HG02571 (cell line): ENCODE data around the gene ZER1.
"Not testable (repeated sequence)": the region's sequence is repeated elsewhere in the genome, so short reads cannot be mapped to it uniquely, and the experiment has no call there.

ENCODE experiments used
- ATAC-seq: cut with Tn5 transposase; IDR thresholded peaks from one replicate; pipeline ENCODE4 v1.9.1; 2021; ENCODE audit warnings: mild to moderate bottlenecking, moderate library complexity; ENCODE audit not compliant: unreplicated experiment

The ZER1 gene

DNA sequence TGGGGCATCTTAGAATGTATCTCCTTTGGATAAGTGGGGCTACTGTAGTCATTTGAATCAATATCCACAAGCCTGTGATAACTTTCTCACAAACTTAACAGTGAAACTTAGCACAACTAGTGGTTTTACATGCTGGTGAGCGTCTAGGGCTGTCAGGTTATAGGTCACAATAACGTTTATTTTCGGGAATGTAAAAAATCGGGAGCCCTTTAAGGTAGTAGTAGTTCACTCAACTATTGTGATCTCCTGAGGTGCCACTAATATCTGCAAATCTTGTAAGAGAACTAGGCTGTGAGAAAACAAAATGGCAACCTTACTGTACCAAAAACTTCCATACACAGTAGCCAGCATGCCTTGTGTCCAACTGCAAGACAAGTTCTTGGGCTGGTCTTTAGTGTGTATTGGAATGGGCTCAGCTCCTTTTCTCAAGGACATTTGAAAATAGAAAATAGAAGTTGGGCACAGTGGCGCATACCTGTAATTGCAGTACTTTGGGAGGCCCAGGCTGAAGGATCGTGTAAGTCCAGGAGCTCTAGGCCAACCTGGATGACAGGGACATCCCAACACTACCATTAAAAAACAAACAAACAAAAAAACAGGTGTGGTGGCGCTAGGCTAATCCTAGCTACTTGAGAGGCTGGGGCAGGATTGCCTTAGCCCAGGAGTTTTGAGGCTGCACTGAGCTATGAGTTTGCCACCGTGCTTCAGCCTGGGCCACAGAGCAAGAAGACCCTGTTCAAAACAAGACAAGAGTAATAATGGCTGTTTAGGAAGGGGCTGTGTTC, 74.6 kb downstream of the ZER1 start:
- no peak for ATAC-seq

DNA sequence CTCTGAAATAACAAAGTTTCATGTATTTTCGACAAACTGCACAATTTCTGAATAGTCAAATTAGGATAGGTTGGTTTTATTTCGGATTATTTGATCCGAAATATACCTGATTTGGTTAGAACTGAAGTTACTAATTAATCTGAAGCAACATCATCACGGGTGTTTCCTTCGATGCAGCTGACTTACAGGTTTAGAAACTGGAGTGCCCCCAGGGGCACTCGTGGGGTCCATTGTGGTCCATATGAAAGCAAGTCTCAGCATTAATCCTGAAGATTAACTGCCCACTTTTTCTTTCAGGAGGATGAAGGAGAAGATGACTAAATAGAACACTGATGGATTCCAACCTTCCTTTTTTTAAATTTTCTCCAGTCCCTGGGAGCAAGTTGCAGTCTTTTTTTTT, 77.4 kb downstream of the ZER1 start:
- ATAC-seq = no peak

DNA sequence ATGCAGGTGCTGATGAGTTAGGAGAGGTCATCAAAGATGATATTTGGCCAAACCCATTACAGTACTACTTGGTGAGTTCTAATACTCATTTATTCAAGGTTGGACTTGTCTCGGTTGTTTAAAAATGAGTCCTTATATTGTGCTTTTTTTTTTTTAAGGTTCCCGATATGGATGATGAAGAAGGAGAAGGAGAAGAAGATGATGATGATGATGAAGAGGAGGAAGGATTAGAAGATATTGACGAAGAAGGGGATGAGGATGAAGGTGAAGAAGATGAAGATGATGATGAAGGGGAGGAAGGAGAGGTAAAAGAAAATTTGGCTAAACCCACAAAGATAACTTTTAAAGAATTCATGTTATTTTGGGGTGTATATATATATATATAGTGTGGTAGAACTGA, 78.0 kb downstream of the ZER1 start:
- not testable (repeated sequence) for ATAC-seq

DNA sequence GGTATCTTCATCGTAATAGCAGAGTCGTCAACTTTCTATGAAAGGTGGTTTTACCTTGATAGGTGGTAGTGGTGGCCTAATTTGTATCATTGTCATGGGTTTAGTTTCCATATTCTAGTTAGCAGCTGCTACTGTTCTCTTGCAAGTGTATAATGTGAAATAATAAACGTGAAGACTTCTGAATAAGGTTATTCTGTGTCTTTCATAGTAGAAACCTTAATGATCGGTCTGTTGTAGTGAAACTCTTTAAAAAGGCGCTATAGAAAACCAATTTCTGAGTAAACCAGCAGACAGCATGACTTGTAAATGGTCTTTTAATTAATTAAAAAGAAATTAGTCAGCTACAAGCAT, 81.1 kb downstream of the ZER1 start:
- ATAC-seq = no peak

DNA sequence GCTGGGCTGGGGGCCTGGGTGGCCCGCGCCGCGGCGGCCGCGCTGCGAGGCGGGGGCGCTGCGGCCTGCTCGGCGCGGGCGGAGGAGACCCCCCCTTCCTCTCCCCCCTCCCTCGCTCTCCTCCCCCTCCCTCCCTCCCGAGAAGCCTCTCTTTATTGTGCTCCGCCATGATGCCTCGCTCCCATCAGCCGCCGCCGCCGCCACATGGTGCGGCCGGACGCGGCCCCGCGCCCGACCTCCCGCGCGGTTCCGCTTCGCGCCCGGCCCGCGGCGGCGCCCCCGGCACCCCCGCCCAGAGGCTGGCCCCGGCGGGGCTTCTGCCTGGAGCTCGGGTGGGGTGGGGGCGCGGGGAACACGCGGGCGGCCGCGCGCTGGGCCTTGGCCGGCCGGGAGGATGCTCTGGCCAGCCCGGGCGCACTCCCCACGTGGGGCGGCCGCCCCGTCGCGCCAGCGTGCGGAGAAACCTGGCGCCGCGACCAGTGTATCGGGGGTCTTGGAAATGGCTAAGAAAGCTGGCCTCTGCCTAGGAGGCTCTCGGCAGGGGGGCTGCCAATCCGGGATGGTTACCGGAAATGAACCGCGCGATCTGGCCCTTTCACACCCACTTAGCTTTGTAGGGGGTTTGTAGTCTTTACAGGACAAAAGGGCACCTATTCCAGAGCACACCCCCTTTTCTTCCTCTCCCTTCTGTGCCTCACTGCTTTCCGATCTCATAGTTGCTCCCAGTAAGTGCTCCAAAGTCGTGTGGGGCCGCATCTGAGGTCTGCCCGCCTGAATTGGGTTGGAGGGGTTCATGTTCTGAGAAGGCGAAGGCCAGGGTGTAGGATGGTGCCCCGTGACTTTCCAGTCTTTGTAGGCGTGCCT, 81.7 kb downstream of the ZER1 start:
- peak; percentile 6 for ATAC-seq

DNA sequence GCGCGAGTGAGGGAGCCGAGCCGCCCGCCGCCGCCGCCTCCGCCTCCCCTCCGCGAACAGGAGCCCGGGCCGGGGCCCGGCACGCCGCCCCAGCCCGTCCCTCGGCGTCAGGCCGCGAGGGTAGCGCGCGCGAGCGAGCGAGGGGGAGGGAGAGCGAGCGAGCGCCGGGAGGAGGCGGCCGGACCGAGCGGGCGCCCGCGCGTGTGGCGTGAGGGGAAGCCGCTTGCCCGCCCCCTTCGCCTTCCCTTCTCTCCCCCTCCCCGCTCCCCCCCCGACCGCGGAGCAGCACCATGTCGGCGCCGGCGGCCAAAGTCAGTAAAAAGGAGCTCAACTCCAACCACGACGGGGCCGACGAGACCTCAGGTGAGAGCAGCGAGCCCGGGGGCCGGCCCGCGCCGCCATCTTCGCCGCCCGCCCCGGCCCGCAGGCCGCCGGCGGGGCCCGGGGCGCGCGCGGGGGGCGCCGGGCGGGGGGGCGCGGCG, 82.4 kb downstream of the ZER1 start:
- peak; percentile 16 for ATAC-seq

DNA sequence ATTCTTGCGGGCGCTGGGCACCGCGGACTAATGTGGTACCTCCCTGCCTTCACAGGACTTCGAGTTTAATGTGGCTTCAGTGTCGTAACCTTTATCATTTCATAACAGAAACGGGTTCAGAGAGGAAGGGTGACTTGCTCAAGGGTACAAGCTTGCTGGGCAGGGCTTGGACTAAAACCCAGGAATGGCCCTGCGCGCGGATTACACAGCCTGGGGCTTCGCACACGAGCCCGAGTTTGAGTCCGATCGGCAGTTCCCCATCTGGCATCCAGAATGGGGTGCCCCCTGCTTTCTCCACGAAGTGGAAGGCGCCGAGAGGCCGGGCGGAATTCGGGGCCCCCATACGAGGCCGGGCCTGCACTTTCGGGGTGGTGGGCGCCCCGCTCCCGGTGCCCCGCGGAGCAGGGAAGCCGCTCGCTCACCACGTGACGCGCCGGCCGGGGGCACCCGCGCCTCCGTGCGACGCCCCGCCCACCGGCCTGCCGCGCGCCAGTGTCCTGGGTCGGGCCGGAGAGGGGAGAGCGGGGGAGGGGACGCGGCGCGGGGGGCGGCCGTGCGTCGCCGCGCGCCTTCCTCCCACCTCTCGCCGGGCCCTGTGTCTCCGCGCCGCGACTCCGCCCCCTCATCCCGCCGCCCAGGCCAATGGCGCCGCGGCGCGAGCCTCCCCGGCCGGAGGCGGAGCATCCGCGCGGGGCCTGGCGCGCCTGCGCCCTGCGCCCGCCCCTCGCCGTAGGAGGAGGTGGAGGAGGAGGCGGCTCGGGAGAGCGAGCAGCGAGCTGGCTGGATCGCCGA, 83.0 kb downstream of the ZER1 start, which contains the start of gene SET:
SET (plus strand) TSS at position 722 of the 792 bp plus-strand sequence. CDS start 361 bp downstream, outside the sequence.
- ATAC-seq = peak; percentile 65

DNA sequence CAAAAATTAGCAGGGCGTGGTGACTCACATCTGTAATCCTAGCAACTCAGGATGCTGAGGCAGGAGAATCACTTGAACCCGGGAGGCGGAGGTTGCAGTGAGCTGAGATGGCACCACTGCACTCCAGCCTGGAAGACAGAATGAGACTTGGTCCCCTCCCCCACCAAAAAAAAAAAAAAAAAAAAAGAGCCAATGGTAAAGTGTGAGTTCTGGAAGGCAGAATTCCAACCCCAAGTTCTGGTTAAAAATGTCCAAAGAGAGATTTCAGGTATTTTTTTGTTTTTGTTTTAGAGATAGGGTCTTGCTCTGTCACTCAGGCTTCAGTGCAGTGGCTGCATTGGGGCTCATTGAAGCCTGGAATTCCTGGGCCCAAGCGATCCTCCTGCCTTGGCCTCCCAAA, 84.3 kb downstream of the ZER1 start:
- no peak for ATAC-seq

DNA sequence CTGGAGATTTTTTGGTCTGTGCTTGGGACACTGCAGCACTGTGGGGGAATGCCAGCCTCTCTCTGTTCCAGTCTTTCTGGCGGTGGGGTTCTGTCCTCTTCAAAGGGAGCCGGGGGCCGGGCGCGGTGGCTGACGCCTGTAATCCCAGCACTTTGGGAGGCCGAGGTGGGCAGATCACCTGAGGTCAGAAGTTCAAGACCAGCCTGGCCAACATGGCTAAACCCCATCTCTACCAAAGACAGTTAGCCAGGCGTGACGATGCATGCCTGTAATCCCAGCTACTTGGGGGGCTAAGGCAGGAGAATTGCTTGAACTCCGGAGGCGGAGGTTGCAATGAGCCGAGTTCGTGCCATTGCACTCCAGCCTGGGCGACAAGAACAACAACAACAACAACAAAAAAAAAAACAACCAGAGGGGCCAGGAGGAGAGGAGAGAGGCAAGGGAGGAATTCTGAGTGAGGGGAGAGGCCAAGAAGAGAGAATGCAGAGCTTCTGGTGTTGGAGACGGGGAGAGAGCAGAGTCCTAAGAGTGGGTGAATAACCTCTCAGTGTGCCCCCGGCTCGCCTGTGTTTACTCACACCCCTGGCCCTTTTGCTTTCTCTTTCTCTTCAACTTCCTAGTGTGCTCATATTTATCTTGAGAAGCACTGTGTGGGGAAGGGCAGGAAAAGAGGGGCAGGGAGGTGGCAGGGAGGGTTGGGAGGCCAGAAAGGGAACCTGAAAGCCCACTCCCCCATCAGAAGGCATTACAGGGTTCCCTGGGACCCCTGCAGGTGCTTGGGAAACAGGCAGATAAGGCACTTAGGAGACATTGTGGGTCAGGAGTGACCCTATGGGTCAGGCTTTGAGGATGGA, 85.9 kb downstream of the ZER1 start:
- no peak for ATAC-seq

DNA sequence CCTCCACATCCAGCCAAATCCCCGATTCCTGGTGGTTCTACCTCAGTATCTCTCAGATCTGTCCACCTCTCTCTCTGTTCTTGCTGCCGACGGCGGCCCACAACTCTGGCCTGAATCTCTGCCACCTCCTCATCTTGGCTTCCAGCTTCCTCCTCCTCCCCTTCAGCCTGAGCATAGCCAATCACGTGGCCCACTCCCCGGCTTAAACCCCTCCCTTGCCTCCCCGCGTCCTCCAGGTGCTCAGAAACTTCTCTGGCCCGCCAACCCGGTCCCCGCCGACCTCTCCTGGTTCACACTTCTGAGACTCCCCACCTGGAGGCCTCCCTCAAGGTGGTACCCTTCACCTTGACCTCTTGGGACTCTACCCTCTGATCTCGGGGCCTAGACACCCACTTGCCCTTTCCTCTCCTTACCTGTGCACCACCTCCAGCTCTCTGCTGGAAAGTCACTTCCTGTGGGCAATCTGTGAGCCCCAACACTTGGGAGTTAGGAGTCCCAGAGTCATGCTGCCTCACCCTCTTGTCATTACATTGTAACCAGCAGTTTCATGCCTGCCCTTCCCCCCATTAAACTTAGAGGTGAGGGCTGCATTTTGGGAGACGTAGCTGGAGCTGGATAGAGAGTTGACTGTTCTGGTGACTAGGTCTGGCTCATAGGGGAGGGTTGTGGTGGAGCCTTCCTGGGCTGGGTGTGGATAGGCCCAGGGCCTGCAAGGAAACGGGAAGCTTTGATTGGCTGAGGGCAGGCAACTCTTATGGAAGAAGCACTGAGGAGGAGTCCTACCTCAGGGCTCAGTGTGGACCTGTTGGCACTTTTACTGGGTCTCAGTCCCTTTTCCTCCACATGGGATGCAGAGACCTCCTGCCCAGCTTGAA, 87.2 kb downstream of the ZER1 start:
- no peak for ATAC-seq

DNA sequence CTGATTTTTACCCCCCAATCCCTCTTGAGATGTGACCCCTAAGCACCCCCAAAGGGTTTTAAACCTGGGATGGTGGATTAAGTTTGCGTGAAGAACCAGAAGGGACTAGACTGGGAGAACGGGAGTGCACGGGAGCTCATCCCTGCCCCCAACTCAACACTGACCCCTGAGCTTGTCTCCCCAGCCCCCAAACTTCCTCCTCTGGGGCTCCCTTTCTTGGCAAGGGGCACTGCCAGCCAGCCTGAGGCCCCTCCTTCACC, 87.7 kb downstream of the ZER1 start:
- ATAC-seq = no peak

DNA sequence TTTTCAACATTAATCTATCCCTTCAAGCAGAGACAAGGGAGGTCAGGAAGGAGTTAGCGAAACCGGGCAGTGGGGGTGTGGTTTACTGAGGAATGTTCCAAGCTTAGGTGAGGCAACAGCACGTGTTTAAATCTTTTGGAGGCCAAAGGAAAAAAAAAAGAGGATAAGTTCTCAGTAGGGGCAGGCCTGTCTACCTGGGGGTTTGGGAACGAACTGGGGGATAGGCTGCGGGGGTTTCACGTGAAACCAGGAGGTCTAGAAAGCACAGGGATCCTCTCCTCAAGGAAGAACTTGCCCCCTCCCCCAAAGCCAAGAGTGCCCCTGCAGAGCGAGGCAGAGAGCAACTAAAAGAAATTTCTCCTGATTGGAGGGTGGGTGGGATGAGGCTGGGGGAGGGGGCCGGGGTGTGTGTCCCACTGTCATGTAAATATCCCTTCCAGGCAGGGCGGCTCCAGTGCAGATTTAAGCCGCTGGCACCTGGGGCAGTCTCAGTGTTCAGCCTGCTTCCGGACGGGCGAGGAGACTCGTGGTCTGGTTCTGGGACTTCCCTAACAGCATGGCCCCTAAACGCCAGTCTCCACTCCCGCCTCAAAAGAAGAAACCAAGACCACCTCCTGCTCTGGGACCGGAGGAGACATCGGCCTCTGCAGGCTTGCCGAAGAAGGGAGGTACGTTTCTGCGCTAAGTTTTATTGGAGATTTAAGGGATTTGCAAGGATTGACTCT, 88.2 kb downstream of the ZER1 start:
- no peak for ATAC-seq
